ENCODE results near the gene RTP1.
"Not testable (repeated sequence)": the region's sequence is repeated elsewhere in the genome, so short reads cannot be mapped to it uniquely, and the experiment has no call there.

DNA sequence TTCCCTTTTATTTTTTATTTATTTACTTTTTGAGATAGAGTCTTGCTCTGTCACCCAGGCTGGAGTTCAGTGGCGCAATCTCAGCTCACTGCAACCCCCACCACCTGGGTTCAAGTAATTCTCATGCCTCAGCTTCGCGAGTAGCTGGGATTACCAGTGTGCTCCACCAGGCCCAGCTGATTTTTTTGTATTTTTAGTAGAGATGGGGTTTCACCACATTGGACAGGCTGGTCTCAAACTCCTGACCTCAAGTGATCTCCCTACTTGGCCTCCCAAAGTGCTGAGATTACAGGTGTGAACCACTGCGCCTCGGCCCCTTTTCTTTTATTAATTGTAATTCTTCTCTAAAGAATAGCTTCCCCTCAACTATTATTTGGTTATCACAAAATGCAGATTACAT, 26.4 kb upstream of the RTP1 start:
- not testable (repeated sequence) for TF ChIP-seq POLR2A (IDR thresholded peaks at IDR 0.05; ENCODE audit: low read depth)
- TF ChIP-seq, protein P1, sequence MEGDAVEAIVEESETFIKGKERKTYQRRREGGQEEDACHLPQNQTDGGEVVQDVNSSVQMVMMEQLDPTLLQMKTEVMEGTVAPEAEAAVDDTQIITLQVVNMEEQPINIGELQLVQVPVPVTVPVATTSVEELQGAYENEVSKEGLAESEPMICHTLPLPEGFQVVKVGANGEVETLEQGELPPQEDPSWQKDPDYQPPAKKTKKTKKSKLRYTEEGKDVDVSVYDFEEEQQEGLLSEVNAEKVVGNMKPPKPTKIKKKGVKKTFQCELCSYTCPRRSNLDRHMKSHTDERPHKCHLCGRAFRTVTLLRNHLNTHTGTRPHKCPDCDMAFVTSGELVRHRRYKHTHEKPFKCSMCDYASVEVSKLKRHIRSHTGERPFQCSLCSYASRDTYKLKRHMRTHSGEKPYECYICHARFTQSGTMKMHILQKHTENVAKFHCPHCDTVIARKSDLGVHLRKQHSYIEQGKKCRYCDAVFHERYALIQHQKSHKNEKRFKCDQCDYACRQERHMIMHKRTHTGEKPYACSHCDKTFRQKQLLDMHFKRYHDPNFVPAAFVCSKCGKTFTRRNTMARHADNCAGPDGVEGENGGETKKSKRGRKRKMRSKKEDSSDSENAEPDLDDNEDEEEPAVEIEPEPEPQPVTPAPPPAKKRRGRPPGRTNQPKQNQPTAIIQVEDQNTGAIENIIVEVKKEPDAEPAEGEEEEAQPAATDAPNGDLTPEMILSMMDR (IDR thresholded peaks at IDR 0.05), result not testable (repeated sequence)
